Panc1 (cell line): Measurements from ENCODE around the gene YPEL1. TPM values are rescaled to one million over a fixed set of nuclear protein-coding genes. Genes with fewer than 3 reads are reported as not detected.

ENCODE experiments used
- ATAC-seq: fragments of 200-7000 bp; cut with Tn5 transposase; 2 replicates; pipeline ENCODE4 v1.9.1; 2020; ENCODE audit warnings: mild to moderate bottlenecking, moderate library complexity
- BruUV-seq: library from RNA; stranded (reverse); fragments of 400-500 nt; replicated peaks from 2 replicates; lab custom pipeline; 2021; lab: Mats Ljungman, UMichigan
- CTCF ChIA-PET: fragments of 300-600 bp; sonication (Branson Sonifier 250); formaldehyde crosslinking; loops from one replicate; lab custom pipeline; 2022; ENCODE audit warnings: antibody characterized with exemption; lab: Charles Lee
- POLR2A ChIA-PET: fragments of 300-600 bp; sonication (Branson Sonifier 250); formaldehyde crosslinking; loops from one replicate; lab custom pipeline; 2022; ENCODE audit warnings: antibody characterized with exemption; lab: Charles Lee
- DNase-seq: peaks from one replicate; pipeline ENCODE4 v3.0.0-alpha.2; 2010; ENCODE audit warnings: low read depth, low spot score
- H3K27ac ChIP-seq: 2 replicates; pipeline ENCODE4 v1.5.1; 2011; ENCODE audit warnings: mild to moderate bottlenecking, low read length, inconsistent platforms
- H3K27me3 ChIP-seq: fragments of 200-500 bp; sonication (Bioruptor generic); 2 replicates; pipeline ENCODE4 v1.6.0; 2014; ENCODE audit warnings: low read length, inconsistent platforms; ENCODE audit not compliant: control insufficient read depth, insufficient read depth
- H3K36me3 ChIP-seq: fragments of 200-500 bp; sonication (Bioruptor generic); 2 replicates; pipeline ENCODE4 v1.5.1; 2014; ENCODE audit warnings: inconsistent platforms, mild to moderate bottlenecking, low read length, moderate library complexity; ENCODE audit not compliant: control insufficient read depth, insufficient read depth
- H3K4me1 ChIP-seq: 2 replicates; pipeline ENCODE4 v1.5.1; 2011; ENCODE audit warnings: inconsistent platforms, mild to moderate bottlenecking, low read length, moderate library complexity; ENCODE audit not compliant: control insufficient read depth, insufficient read depth
- H3K4me3 ChIP-seq, 2 experiments: 2 replicates each; pipeline ENCODE4 v1.5.1; 2011 to 2012; ENCODE audit warnings: low read depth in 2 of 2, low read length in 2 of 2, mild to moderate bottlenecking in 2 of 2, inconsistent platforms in 1 of 2, moderate library complexity in 1 of 2
- H3K9me3 ChIP-seq: fragments of 200-500 bp; sonication (Bioruptor generic); 2 replicates; pipeline ENCODE4 v1.5.1; 2014; ENCODE audit warnings: low read depth, mild to moderate bottlenecking, inconsistent platforms, low read length, moderate library complexity; ENCODE audit not compliant: control insufficient read depth, insufficient read depth
- CTCF ChIP-seq: fragments of 450-650 bp; IDR thresholded peaks from 2 replicates; pipeline ENCODE4 v1.5.1; 2017; ENCODE audit warnings: mild to moderate bottlenecking
- POLR2AphosphoS5 ChIP-seq: IDR thresholded peaks from 2 replicates; pipeline ENCODE4 v1.6.1; 2012; ENCODE audit warnings: mild to moderate bottlenecking, low read depth, low read length, moderate library complexity
- REST ChIP-seq, 2 experiments: IDR thresholded peaks; 2 replicates each; pipeline ENCODE4 v1.6.1; 2011 to 2012; ENCODE audit warnings: low read depth in 2 of 2, control low read depth in 1 of 2, low read length in 1 of 2, mild to moderate bottlenecking in 1 of 2, moderate library complexity in 1 of 2; ENCODE audit not compliant: insufficient read depth in 1 of 2
- SIN3A ChIP-seq: IDR thresholded peaks from 2 replicates; pipeline ENCODE4 v1.6.1; 2012; ENCODE audit warnings: low read depth, mild to moderate bottlenecking, low read length, moderate library complexity, borderline replicate concordance; ENCODE audit not compliant: insufficient read depth
- TCF7L2 ChIP-seq: IDR thresholded peaks from 2 replicates; pipeline ENCODE4 v1.6.1; 2011; ENCODE audit warnings: mild to moderate bottlenecking, low read depth, low read length, inconsistent platforms
- in situ Hi-C: cut with HindIII; loops from 2 replicates; pipeline ENCODE4 v1.10.0; 2016; ENCODE audit warnings: low sequenced_read_pairs, low pct_unique_long_range_greater_than_20kb
- intact Hi-C: fragments of 100-400 bp; cut with micrococcal nuclease; formaldehyde crosslinking; loops from one replicate; pipeline ENCODE4 v1.10.0; 2022; ENCODE audit not compliant: unreplicated experiment
- total RNA-seq: library from RNA; stranded (reverse); gene quantifications from one replicate; pipeline ENCODE4 v1.2.1, GENCODE V29; 2021; ENCODE audit not compliant: unreplicated experiment

YPEL1 gene
- total RNA-seq, 1 experiment from 2014 or later, result 4.0 TPM

- no peak for TF ChIP-seq TCF7L2
- peak; percentile 54; the same call in 1 of the 2 replicates for TF ChIP-seq SIN3A
- H3K9me3 ChIP-seq, result no peaks in the 10 kb centered on the region
- peak; percentile 96 for ATAC-seq
- in situ Hi-C loops (no loop called here), intact Hi-C loops (no loop called here)
- ChIA-PET POLR2A (interaction anchor here (0.6 kb wide), 1 partner anchor 11 kb away, joined by 5 read pairs; no protein-coding TSS in a partner anchor), CTCF (no interaction called here)
- no TSS peak for BruUV-seq
- peaks cover 2% of the 10 kb centered on the region; the same call in 1 of the 2 replicates for H3K4me1 ChIP-seq
- H3K27ac ChIP-seq, result peak overlapping the region; percentile 75; the same call in 1 of the 2 replicates
- no peaks in the 10 kb centered on the region for H3K27me3 ChIP-seq
- peak overlapping the region; percentile 64 to 69 for H3K4me3 ChIP-seq
- no peaks in the 10 kb centered on the region for H3K36me3 ChIP-seq
- no peak for DNase-seq
Measured at GRCh38 chr22:21652010-21652546, 83.5 kb downstream of the YPEL1 start.

DNA sequence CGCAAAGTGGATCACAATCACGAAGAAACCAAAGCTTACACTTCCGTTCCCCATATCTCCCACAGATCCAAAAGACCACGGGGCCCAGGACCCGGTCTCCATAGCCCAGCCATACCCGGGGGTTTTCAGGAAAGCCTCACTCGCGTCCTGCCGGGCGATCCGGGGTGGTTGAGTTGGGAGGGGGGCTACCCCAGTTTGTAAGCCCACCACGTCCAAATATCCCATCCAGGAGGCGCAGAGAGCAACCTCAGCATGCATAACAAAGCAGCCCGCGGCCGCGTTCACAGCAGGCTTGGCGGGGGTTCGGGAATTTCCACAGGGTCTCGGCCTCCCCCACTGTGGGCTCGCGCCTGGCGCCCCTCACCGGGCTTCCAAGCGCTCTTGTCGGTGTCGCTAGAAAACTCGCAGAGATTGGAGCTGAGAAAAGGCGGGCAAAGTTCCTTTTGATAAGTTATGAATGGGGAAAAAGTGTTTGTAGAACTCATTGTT lies 84.0 kb downstream of the YPEL1 start:
- Histone ChIP-seq H3K9me3 (no peaks in the 10 kb centered on the region), H3K36me3 (no peaks in the 10 kb centered on the region), H3K27me3 (no peaks in the 10 kb centered on the region), H3K4me3 (peak overlapping the region; percentile 64 to 69), H3K27ac (peak overlapping the region; percentile 75), H3K4me1 (peaks cover 1% of the 10 kb centered on the region; the same call in 1 of the 2 replicates)
- ATAC-seq, result peak; percentile 57
- no peak for DNase-seq
- TF ChIP-seq POLR2AphosphoS5 (no peak), SIN3A (no peak), CTCF (no peak), TCF7L2 (no peak), REST (IDR thresholded peaks at IDR 0.05; ENCODE audit: insufficient read depth in 1 of 2, low read depth in 2 of 2, low read length in 1 of 2) (no peak)
- in situ Hi-C loops (no loop called here), intact Hi-C loops (no loop called here)
- POLR2A ChIA-PET, result interaction anchor here (0.6 kb wide), 1 partner anchor 11 kb away, joined by 5 read pairs; no protein-coding TSS in a partner anchor
- no TSS peak for BruUV-seq
- CTCF ChIA-PET, result no interaction called here
